Suprapubic skin (tissue), 4 donors: Measurements from ENCODE around the gene JAKMIP1. TPM values are rescaled to one million over a fixed set of nuclear protein-coding genes. Genes with fewer than 3 reads are reported as not detected.
A peak's percentile ranks its signal among the peaks of the same experiment; 100 is the strongest.

ENCODE experiments used
- DNase-seq, 2 donors: peaks; one replicate each; pipeline ENCODE4 v3.0.0-alpha.2; 2019; ENCODE audit warnings: low spot score in 2 of 2
- H3K27ac ChIP-seq: fragments of 200-600 bp; sonication (generic); one replicate; pipeline ENCODE4 v1.5.1; 2019
- H3K27me3 ChIP-seq: fragments of 200-600 bp; sonication (generic); one replicate; pipeline ENCODE4 v1.5.1; 2019
- H3K36me3 ChIP-seq: fragments of 200-600 bp; sonication (generic); one replicate; pipeline ENCODE4 v1.5.1; 2019
- H3K4me1 ChIP-seq: fragments of 200-600 bp; sonication (generic); one replicate; pipeline ENCODE4 v1.5.1; 2019
- H3K4me3 ChIP-seq: fragments of 200-600 bp; sonication (generic); one replicate; pipeline ENCODE4 v1.5.1; 2019; ENCODE audit warnings: mild to moderate bottlenecking
- H3K9me3 ChIP-seq: fragments of 200-600 bp; sonication (generic); one replicate; pipeline ENCODE4 v1.5.1; 2019
- CTCF ChIP-seq, 2 donors: fragments of 200-600 bp in 1 of 2; fragments of 450-650 bp in 1 of 2; sonication (generic) in 1 of 2; IDR thresholded peaks; one replicate each; pipeline ENCODE4 v1.5.1; 2016 to 2019; ENCODE audit warnings: antibody characterized with exemption in 2 of 2, mild to moderate bottlenecking in 1 of 2, moderate library complexity in 1 of 2
- EP300 ChIP-seq: sonication (generic); formaldehyde crosslinking; IDR thresholded peaks from one replicate; pipeline ENCODE4 v1.6.1; 2017; ENCODE audit warnings: antibody characterized with exemption
- POLR2A ChIP-seq, 2 donors: fragments of 450-650 bp; IDR thresholded peaks; one replicate each; pipeline ENCODE4 v1.6.1; 2017; ENCODE audit warnings: antibody characterized with exemption in 2 of 2, mild to moderate bottlenecking in 2 of 2, moderate library complexity in 2 of 2
- POLR2AphosphoS5 ChIP-seq, 3 donors: sonication (generic); formaldehyde crosslinking; IDR thresholded peaks; one replicate each; pipeline ENCODE4 v1.6.1; 2017; ENCODE audit warnings: antibody characterized with exemption in 3 of 3
- WGBS: methylation state at CpG from one replicate; pipeline ENCODE4 v1.1.5; 2018; 5-methylcytosine and 5-hydroxymethylcytosine counted together
- total RNA-seq, 4 donors: library from RNA; depleted of rRNA; stranded (reverse); fragments of >200 nt; gene quantifications; one replicate each; pipeline ENCODE4 v1.1.0, GENCODE V29; 2016

JAKMIP1 gene
- total RNA-seq, 4 donors from 2014 or later: 0.24 TPM; not detected in 3

DNA sequence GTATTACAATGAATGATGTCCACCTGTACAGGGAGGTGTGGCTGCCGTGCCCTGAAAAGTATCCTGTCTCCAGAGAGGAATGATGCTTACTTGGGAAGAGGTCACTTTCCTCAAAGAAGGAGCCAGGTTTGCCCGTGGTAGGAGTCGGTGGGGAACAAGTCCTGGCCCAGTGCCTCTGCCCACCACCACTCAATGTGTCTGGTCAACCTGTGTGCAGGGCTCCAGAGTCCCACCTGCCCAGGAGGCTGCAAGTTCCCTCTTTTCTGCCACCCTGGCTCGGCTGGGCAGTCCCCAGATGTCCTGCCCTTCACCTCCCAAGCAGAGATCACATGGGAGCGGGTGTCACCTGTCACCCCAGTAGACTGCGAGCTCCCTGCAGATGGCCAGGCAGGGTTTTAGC, 106.7 kb downstream of the JAKMIP1 start:
- TF ChIP-seq EP300: no peak
- TF ChIP-seq POLR2A (IDR thresholded peaks at IDR 0.05): no peak
- no peak for TF ChIP-seq POLR2AphosphoS5 (IDR thresholded peaks at IDR 0.05)
- no peak for TF ChIP-seq CTCF (IDR thresholded peaks at IDR 0.05)
- 72% methylated on average over 4 of the region's 6 CpGs for WGBS
- Histone ChIP-seq H3K4me1 (no peaks in the 10 kb centered on the region), H3K36me3 (no peaks in the 10 kb centered on the region), H3K4me3 (no peak overlapping the region), H3K9me3 (no peaks in the 10 kb centered on the region), H3K27me3 (peaks cover 23% of the 10 kb centered on the region), H3K27ac (no peak overlapping the region)
- DNase-seq: peak in 1 of 2 donors; percentile 49

- 85% methylated on average over 3 of the region's 3 CpGs for WGBS
Measured at GRCh38 chr4:6092971-6093370, 107.4 kb downstream of the JAKMIP1 start.

DNA sequence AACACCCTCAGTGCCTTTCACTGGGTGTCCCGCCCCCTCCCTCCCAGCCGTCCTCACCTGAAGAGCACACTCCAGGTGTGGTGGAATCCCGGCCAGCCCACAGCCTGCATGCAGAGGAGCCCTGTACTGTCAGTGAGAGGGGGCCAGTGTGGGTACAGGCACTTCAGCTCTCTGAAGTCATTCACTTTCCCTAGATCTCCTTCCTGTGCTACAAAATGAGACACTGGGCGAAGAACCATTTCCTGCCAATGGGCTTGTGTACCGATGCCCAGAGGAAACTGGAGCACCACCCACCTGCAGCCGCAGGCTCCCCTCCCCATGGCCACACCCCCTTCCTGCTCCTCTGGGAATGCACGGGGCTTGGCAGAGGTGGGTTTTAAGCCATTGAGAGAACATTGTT, 108.2 kb downstream of the JAKMIP1 start:
- Histone ChIP-seq H3K4me3 (no peak overlapping the region), H3K4me1 (no peaks in the 10 kb centered on the region), H3K27ac (no peak overlapping the region), H3K36me3 (no peaks in the 10 kb centered on the region), H3K9me3 (no peaks in the 10 kb centered on the region), H3K27me3 (peaks cover 30% of the 10 kb centered on the region)
- TF ChIP-seq POLR2AphosphoS5 (IDR thresholded peaks at IDR 0.05) (no peak), POLR2A (IDR thresholded peaks at IDR 0.05) (no peak), CTCF (IDR thresholded peaks at IDR 0.05) (no peak), EP300 (no peak)
- 21% methylated on average over 7 of the region's 7 CpGs for WGBS
- DNase-seq: peak in 1 of 2 donors; percentile 21

More at GRCh38 chr4:6092971-6093370, 107.4 kb downstream of the JAKMIP1 start:
- Histone ChIP-seq H3K4me3 (no peak overlapping the region), H3K27me3 (peaks cover 28% of the 10 kb centered on the region), H3K4me1 (no peaks in the 10 kb centered on the region), H3K36me3 (no peaks in the 10 kb centered on the region), H3K9me3 (no peaks in the 10 kb centered on the region), H3K27ac (no peak overlapping the region)
- DNase-seq: no peak
- TF ChIP-seq POLR2AphosphoS5 (IDR thresholded peaks at IDR 0.05) (no peak), POLR2A (IDR thresholded peaks at IDR 0.05) (no peak)

DNA sequence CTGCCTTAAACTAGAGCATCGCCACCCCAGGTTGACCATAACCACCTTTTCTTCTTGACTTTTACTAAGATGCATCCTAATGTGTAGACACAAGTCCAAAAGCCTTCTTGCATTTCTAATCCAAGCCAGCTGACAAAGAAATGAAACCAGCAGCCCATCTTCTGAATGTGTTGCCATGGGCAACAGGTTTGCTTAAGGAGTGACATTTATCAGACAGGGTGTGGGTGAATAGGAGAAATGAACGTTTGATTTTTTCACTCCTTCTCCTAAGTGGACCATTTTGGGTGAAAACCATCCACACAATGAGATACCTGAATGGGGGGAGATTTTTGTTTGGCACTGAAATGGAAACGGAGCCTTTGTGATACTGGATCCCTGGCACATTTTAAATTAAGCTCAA, 109.4 kb downstream of the JAKMIP1 start:
- Histone ChIP-seq H3K36me3 (no peaks in the 10 kb centered on the region), H3K27me3 (peaks cover 30% of the 10 kb centered on the region), H3K4me1 (no peaks in the 10 kb centered on the region), H3K27ac (no peak overlapping the region), H3K4me3 (no peak overlapping the region), H3K9me3 (no peaks in the 10 kb centered on the region)
- TF ChIP-seq CTCF (IDR thresholded peaks at IDR 0.05) (no peak), POLR2AphosphoS5 (IDR thresholded peaks at IDR 0.05) (no peak), EP300 (no peak), POLR2A (IDR thresholded peaks at IDR 0.05) (no peak)
- DNase-seq: no peak
- 67% methylated on average over 3 of the region's 3 CpGs for WGBS

- Histone ChIP-seq H3K27me3 (peaks cover 24% of the 10 kb centered on the region), H3K36me3 (no peaks in the 10 kb centered on the region), H3K9me3 (no peaks in the 10 kb centered on the region), H3K4me3 (no peak overlapping the region), H3K27ac (no peak overlapping the region), H3K4me1 (no peaks in the 10 kb centered on the region)
- DNase-seq: peak in 1 of 2 donors; percentile 34
- 100% methylated on average over 1 of the region's 2 CpGs for WGBS
- TF ChIP-seq POLR2A (IDR thresholded peaks at IDR 0.05): no peak
- TF ChIP-seq EP300: no peak
- TF ChIP-seq CTCF (IDR thresholded peaks at IDR 0.05): no peak
- TF ChIP-seq POLR2AphosphoS5 (IDR thresholded peaks at IDR 0.05): no peak
Measured at GRCh38 chr4:6088950-6089349, 111.4 kb downstream of the JAKMIP1 start.
